SU-DHL-6 (cell line): ENCODE data around the gene EPHB2.

Experiments
- H2AFZ ChIP-seq: fragments of 200-600 bp; sonication (generic); 2 replicates; pipeline ENCODE4 v1.6.1; 2014; ENCODE audit warnings: low read depth, mild to moderate bottlenecking, moderate library complexity, mixed read lengths, antibody characterized with exemption, low read length; ENCODE audit not compliant: severe bottlenecking
- H3F3A ChIP-seq: fragments of 200-600 bp; shearing (Covaris generic); 2 replicates; pipeline ENCODE4 v1.6.0; 2016; ENCODE audit warnings: antibody characterized with exemption, mild to moderate bottlenecking; ENCODE audit not compliant: insufficient read depth
- H3K27ac ChIP-seq: fragments of 200-600 bp; sonication (generic); 2 replicates; pipeline ENCODE4 v1.5.1; 2016; ENCODE audit warnings: low read depth, mild to moderate bottlenecking, low read length, moderate library complexity, mixed read lengths
- H3K27me3 ChIP-seq: fragments of 200-600 bp; sonication (generic), shearing (Covaris generic); 2 replicates; pipeline ENCODE4 v1.6.0; 2014; ENCODE audit warnings: mild to moderate bottlenecking, low read length
- H3K36me3 ChIP-seq: fragments of 200-600 bp; sonication (generic); 2 replicates; pipeline ENCODE4 v1.6.1; 2014; ENCODE audit warnings: mild to moderate bottlenecking, low read length, mixed read lengths
- H3K4me2 ChIP-seq: fragments of 300-600, 200-600 bp; shearing (Covaris generic), sonication (generic); 2 replicates; pipeline ENCODE4 v1.6.0; 2014; ENCODE audit warnings: low read length, low read depth, mild to moderate bottlenecking; ENCODE audit not compliant: poor library complexity, severe bottlenecking
- H3K4me3 ChIP-seq: fragments of 200-600 bp; sonication (generic); 2 replicates; pipeline ENCODE4 v1.5.1; 2014; ENCODE audit warnings: antibody characterized with exemption, low read length, mild to moderate bottlenecking, mixed read lengths; ENCODE audit not compliant: insufficient read depth, poor library complexity, severe bottlenecking
- H3K79me2 ChIP-seq: fragments of 200-600 bp; sonication (generic); 2 replicates; pipeline ENCODE4 v1.6.1; 2014; ENCODE audit warnings: mild to moderate bottlenecking, low read length, moderate library complexity; ENCODE audit not compliant: insufficient read depth
- H3K9ac ChIP-seq: fragments of 200-600 bp; sonication (generic); 2 replicates; pipeline ENCODE4 v1.7.0; 2014; ENCODE audit warnings: mild to moderate bottlenecking, low read length
- H3K9me2 ChIP-seq: fragments of 200-600 bp; sonication (generic); replicated peaks from 2 replicates; pipeline ENCODE4 v1.6.1; 2014; ENCODE audit warnings: low read length; ENCODE audit not compliant: insufficient read depth
- H3K9me3 ChIP-seq: fragments of 200-600 bp; sonication (generic); 2 replicates; pipeline ENCODE4 v1.6.1; 2014; ENCODE audit warnings: low read length, mixed read lengths; ENCODE audit not compliant: insufficient read depth
- H4K20me1 ChIP-seq: fragments of 200-600 bp; sonication (generic); 2 replicates; pipeline ENCODE4 v1.6.1; 2014; ENCODE audit warnings: low read depth, mild to moderate bottlenecking, antibody characterized with exemption, low read length, moderate library complexity, mixed read lengths
- CTCF ChIP-seq: fragments of 200-600 bp; sonication (generic); IDR thresholded peaks from one replicate; pipeline ENCODE4 v1.5.1; 2017; ENCODE audit warnings: antibody characterized with exemption, mild to moderate bottlenecking, low read length, moderate library complexity; ENCODE audit not compliant: insufficient read depth, poor library complexity, severe bottlenecking
- EZH2phosphoT487 ChIP-seq: fragments of 200-600 bp; sonication (generic), shearing (Covaris generic); conservative IDR thresholded peaks from 2 replicates; pipeline ENCODE4 v1.6.1; 2018; ENCODE audit warnings: mild to moderate bottlenecking, antibody characterized with exemption, low read length, moderate library complexity, mixed read lengths

EPHB2 gene

GRCh38 chr1:22781483-22781882 lies 70.8 kb downstream of the EPHB2 start:
- H3K27me3 ChIP-seq, result no peaks in the 10 kb centered on the region
- no peaks in the 10 kb centered on the region for H3K9me3 ChIP-seq
- H4K20me1 ChIP-seq, result no peaks in the 10 kb centered on the region

GRCh38 chr1:22782406-22782805 lies 71.8 kb downstream of the EPHB2 start:
- H3K27me3 ChIP-seq, result no peaks in the 10 kb centered on the region
- no peak overlapping the region for H3K27ac ChIP-seq
- H3K9me2 ChIP-seq, result no peaks in the 10 kb centered on the region
- no peaks in the 10 kb centered on the region for H3K9me3 ChIP-seq
- H3K4me3 ChIP-seq, result no peak overlapping the region
- no peaks in the 10 kb centered on the region for H3K79me2 ChIP-seq
- H3K4me2 ChIP-seq, result no peak overlapping the region
- no peak overlapping the region for H2AFZ ChIP-seq
- H3K36me3 ChIP-seq, result no peaks in the 10 kb centered on the region
- no peak overlapping the region for H3K9ac ChIP-seq
- no peaks in the 10 kb centered on the region for H3F3A ChIP-seq
- no peaks in the 10 kb centered on the region for H4K20me1 ChIP-seq
- no peak for TF ChIP-seq EZH2phosphoT487
- no peak for TF ChIP-seq CTCF

More at GRCh38 chr1:22781483-22781882, 70.8 kb downstream of the EPHB2 start:
- Histone ChIP-seq H3K9me2 (no peaks in the 10 kb centered on the region), H3K36me3 (no peaks in the 10 kb centered on the region), H3K9ac (no peak overlapping the region), H3K79me2 (no peaks in the 10 kb centered on the region), H3F3A (no peaks in the 10 kb centered on the region), H3K4me3 (no peak overlapping the region), H3K4me2 (no peak overlapping the region), H2AFZ (no peak overlapping the region), H3K27ac (no peak overlapping the region)
- TF ChIP-seq EZH2phosphoT487 (no peak), CTCF (no peak)

- TF ChIP-seq CTCF, result no peak
- no peak for TF ChIP-seq EZH2phosphoT487
- Histone ChIP-seq H3K9me2 (no peaks in the 10 kb centered on the region), H3K4me3 (no peak overlapping the region), H3K27me3 (no peaks in the 10 kb centered on the region), H4K20me1 (no peaks in the 10 kb centered on the region), H3K9ac (no peak overlapping the region), H3K4me2 (no peak overlapping the region), H3K36me3 (no peaks in the 10 kb centered on the region), H3K79me2 (no peaks in the 10 kb centered on the region), H3K27ac (no peak overlapping the region), H2AFZ (no peak overlapping the region), H3K9me3 (no peaks in the 10 kb centered on the region), H3F3A (no peaks in the 10 kb centered on the region)
Measured at GRCh38 chr1:22784317-22784716, 73.7 kb downstream of the EPHB2 start.

- no peak overlapping the region for H3K9ac ChIP-seq
- no peaks in the 10 kb centered on the region for H3K36me3 ChIP-seq
- no peak overlapping the region for H3K4me3 ChIP-seq
- no peaks in the 10 kb centered on the region for H3K9me2 ChIP-seq
- no peaks in the 10 kb centered on the region for H3K27me3 ChIP-seq
- H3K9me3 ChIP-seq, result no peaks in the 10 kb centered on the region
- TF ChIP-seq EZH2phosphoT487 (no peak), CTCF (no peak)
- no peak overlapping the region for H3K27ac ChIP-seq
- H3K79me2 ChIP-seq, result no peaks in the 10 kb centered on the region
- H3F3A ChIP-seq, result no peaks in the 10 kb centered on the region
- H2AFZ ChIP-seq, result no peak overlapping the region
- no peaks in the 10 kb centered on the region for H4K20me1 ChIP-seq
- H3K4me2 ChIP-seq, result no peak overlapping the region
Measured at GRCh38 chr1:22784737-22785136, 74.1 kb downstream of the EPHB2 start.
